Neural progenitor cell (in vitro differentiated cells): ENCODE data around the gene TBC1D32. TPM values are rescaled to one million over a fixed set of nuclear protein-coding genes. Genes with fewer than 3 reads are reported as not detected.

Source experiments
- DNase-seq: peaks from one replicate; pipeline ENCODE4 v3.0.0-alpha.2; 2016; ENCODE audit warnings: low spot score
- H2AFZ ChIP-seq: fragments of 200-600 bp; sonication (generic); replicated peaks from 2 replicates; pipeline ENCODE4 v1.6.1; 2016; ENCODE audit warnings: antibody characterized with exemption
- H3F3A ChIP-seq: fragments of 200-600 bp; sonication (generic); 2 replicates; pipeline ENCODE4 v1.6.1; 2016; ENCODE audit warnings: antibody characterized with exemption, low read depth
- H3K27ac ChIP-seq: fragments of 200-600 bp; sonication (generic); 2 replicates; pipeline ENCODE4 v1.5.1; 2016; ENCODE audit warnings: mild to moderate bottlenecking
- H3K27me3 ChIP-seq: fragments of 200-600 bp; sonication (generic); 2 replicates; pipeline ENCODE4 v1.6.1; 2016; ENCODE audit warnings: mild to moderate bottlenecking, moderate library complexity
- H3K36me3 ChIP-seq: fragments of 200-600 bp; sonication (generic); 2 replicates; pipeline ENCODE4 v1.5.1; 2016
- H3K4me1 ChIP-seq: fragments of 200-600 bp; sonication (generic); 2 replicates; pipeline ENCODE4 v1.6.1; 2016; ENCODE audit warnings: mixed run types
- H3K4me2 ChIP-seq: fragments of 200-600 bp; sonication (generic); 2 replicates; pipeline ENCODE4 v1.6.1; 2016
- H3K4me3 ChIP-seq: fragments of 200-600 bp; sonication (generic); 2 replicates; pipeline ENCODE4 v1.5.1; 2016
- H3K79me2 ChIP-seq: fragments of 200-600 bp; sonication (generic); 2 replicates; pipeline ENCODE4 v1.6.1; 2016; ENCODE audit warnings: low read depth
- H3K9ac ChIP-seq: fragments of 200-600 bp; sonication (generic); 2 replicates; pipeline ENCODE4 v1.6.1; 2016
- H3K9me3 ChIP-seq: fragments of 200-600 bp; sonication (generic); 2 replicates; pipeline ENCODE4 v1.5.1; 2016; ENCODE audit warnings: low read depth
- H4K20me1 ChIP-seq: fragments of 200-600 bp; sonication (generic); 2 replicates; pipeline ENCODE4 v1.6.1; 2016; ENCODE audit warnings: low read depth
- H3K27ac Mint-ChIP-seq: 3 replicates; pipeline ENCODE4 v1.8.0; 2021; ENCODE audit warnings: mixed read lengths
- H3K27me3 Mint-ChIP-seq: 2 replicates; pipeline ENCODE4 v1.8.0; 2022; ENCODE audit warnings: low read depth, mild to moderate bottlenecking, inconsistent platforms, moderate library complexity, mixed read lengths; ENCODE audit not compliant: insufficient read depth
- H3K36me3 Mint-ChIP-seq: 3 replicates; pipeline ENCODE4 v1.8.0; 2021; ENCODE audit warnings: mixed read lengths
- H3K4me1 Mint-ChIP-seq: 3 replicates; pipeline ENCODE4 v1.8.0; 2021; ENCODE audit warnings: mixed read lengths
- H3K4me3 Mint-ChIP-seq: 3 replicates; pipeline ENCODE4 v1.8.0; 2021; ENCODE audit warnings: mild to moderate bottlenecking, moderate library complexity, mixed read lengths
- H3K9me3 Mint-ChIP-seq: 3 replicates; pipeline ENCODE4 v1.8.0; 2020; ENCODE audit warnings: mixed read lengths
- CTCF ChIP-seq: fragments of 200-600 bp; sonication (generic); IDR thresholded peaks from 2 replicates; pipeline ENCODE4 v1.5.1; 2017; ENCODE audit warnings: antibody characterized with exemption, mild to moderate bottlenecking
- EZH2 ChIP-seq: fragments of 200-600 bp; sonication (generic); IDR thresholded peaks from 2 replicates; pipeline ENCODE4 v1.6.1; 2017; ENCODE audit warnings: antibody characterized with exemption, mild to moderate bottlenecking, moderate library complexity
- EZH2phosphoT487 ChIP-seq: fragments of 200-600 bp; sonication (generic); IDR thresholded peaks from 2 replicates; pipeline ENCODE4 v1.6.1; 2017; ENCODE audit warnings: antibody characterized with exemption
- total RNA-seq: library from RNA; depleted of rRNA; stranded (reverse); fragments of >200 nt; gene quantifications from 2 replicates; pipeline ENCODE4 v1.2.3, GENCODE V29; 2015; ENCODE audit warnings: low replicate concordance

The TBC1D32 gene
- total RNA-seq, 1 donor from 2014 or later: 29.7 TPM

- H3K4me3 ChIP-seq: no peak overlapping the region
- no peaks in the 10 kb centered on the region for H3K9me3 ChIP-seq
- H3K4me1 Mint-ChIP-seq: no peaks in the 10 kb centered on the region
- no peak overlapping the region for H3K27ac Mint-ChIP-seq
- no peaks in the 10 kb centered on the region for H3K36me3 Mint-ChIP-seq
- TF ChIP-seq EZH2phosphoT487: no peak
- TF ChIP-seq EZH2: no peak
- TF ChIP-seq CTCF: no peak
- H4K20me1 ChIP-seq: no peaks in the 10 kb centered on the region
- no peaks in the 10 kb centered on the region for H3K27me3 Mint-ChIP-seq
- no peaks in the 10 kb centered on the region for H3K79me2 ChIP-seq
- no peak overlapping the region for H3K4me2 ChIP-seq
- H2AFZ ChIP-seq: no peak overlapping the region
- no peaks in the 10 kb centered on the region for H3K27me3 ChIP-seq
- H3K36me3 ChIP-seq: no peaks in the 10 kb centered on the region
- H3F3A ChIP-seq: no peaks in the 10 kb centered on the region
- no peak overlapping the region for H3K4me3 Mint-ChIP-seq
- no peak for DNase-seq
- no peaks in the 10 kb centered on the region for H3K9me3 Mint-ChIP-seq
- H3K9ac ChIP-seq: no peak overlapping the region
- H3K27ac ChIP-seq: no peak overlapping the region
- peaks cover 8% of the 10 kb centered on the region for H3K4me1 ChIP-seq
Observed at GRCh38 chr6:121190122-121190521, 144.2 kb downstream of the TBC1D32 start.

- H3K4me1 Mint-ChIP-seq: no peaks in the 10 kb centered on the region
- TF ChIP-seq EZH2phosphoT487 (no peak), EZH2 (no peak), CTCF (no peak)
- no peak overlapping the region for H3K27ac Mint-ChIP-seq
Observed at GRCh38 chr6:121188356-121188755, 145.9 kb downstream of the TBC1D32 start.

GRCh38 chr6:121187833-121188200 is 146.5 kb downstream of the TBC1D32 start:
- no peak overlapping the region for H3K27ac ChIP-seq
- H3K9ac ChIP-seq: no peak overlapping the region
- H3K4me1 ChIP-seq: peaks cover 8% of the 10 kb centered on the region
- H3K36me3 Mint-ChIP-seq: no peaks in the 10 kb centered on the region
- TF ChIP-seq CTCF: no peak
- no peak for TF ChIP-seq EZH2phosphoT487
- no peak for TF ChIP-seq EZH2
- no peaks in the 10 kb centered on the region for H3F3A ChIP-seq
- H3K79me2 ChIP-seq: no peaks in the 10 kb centered on the region
- no peaks in the 10 kb centered on the region for H4K20me1 ChIP-seq
- H3K9me3 Mint-ChIP-seq: no peaks in the 10 kb centered on the region
- no peaks in the 10 kb centered on the region for H3K9me3 ChIP-seq
- H3K4me3 Mint-ChIP-seq: no peak overlapping the region
- H3K4me1 Mint-ChIP-seq: no peaks in the 10 kb centered on the region
- H3K27me3 Mint-ChIP-seq: no peaks in the 10 kb centered on the region
- H2AFZ ChIP-seq: no peak overlapping the region
- no peak overlapping the region for H3K27ac Mint-ChIP-seq
- no peaks in the 10 kb centered on the region for H3K27me3 ChIP-seq
- H3K36me3 ChIP-seq: no peaks in the 10 kb centered on the region
- H3K4me2 ChIP-seq: no peak overlapping the region
- no peak for DNase-seq
- no peak overlapping the region for H3K4me3 ChIP-seq

More at GRCh38 chr6:121188356-121188755, 145.9 kb downstream of the TBC1D32 start:
- Histone ChIP-seq H3K36me3 (no peaks in the 10 kb centered on the region), H3K9ac (no peak overlapping the region), H4K20me1 (no peaks in the 10 kb centered on the region), H3K4me1 (peaks cover 8% of the 10 kb centered on the region), H2AFZ (no peak overlapping the region), H3F3A (no peaks in the 10 kb centered on the region), H3K4me2 (no peak overlapping the region), H3K79me2 (no peaks in the 10 kb centered on the region), H3K4me3 (no peak overlapping the region), H3K27me3 (no peaks in the 10 kb centered on the region), H3K27ac (no peak overlapping the region), H3K9me3 (no peaks in the 10 kb centered on the region)
- H3K9me3 Mint-ChIP-seq: no peaks in the 10 kb centered on the region
- H3K36me3 Mint-ChIP-seq: no peaks in the 10 kb centered on the region
- DNase-seq: no peak
- no peak overlapping the region for H3K4me3 Mint-ChIP-seq
- H3K27me3 Mint-ChIP-seq: no peaks in the 10 kb centered on the region
